H1 (cell line): ENCODE data around the gene COLEC11. TPM values are rescaled to one million over a fixed set of nuclear protein-coding genes. Genes with fewer than 3 reads are reported as not detected.

Experiments used
- CTCF ChIA-PET: fragments of 300-600 bp; sonication (Branson Sonifier 250); formaldehyde crosslinking; loops from one replicate; lab custom pipeline; 2021; ENCODE audit not compliant: partially characterized antibody; lab: Charles Lee
- POLR2A ChIA-PET: fragments of 300-600 bp; sonication (Branson Sonifier 250); formaldehyde crosslinking; loops from one replicate; lab custom pipeline; 2021; ENCODE audit warnings: inconsistent platforms; ENCODE audit not compliant: partially characterized antibody; lab: Charles Lee
- DNase-seq, 2 experiments: peaks; one replicate each; pipeline versions ENCODE4 v3.0.0 to v3.0.0-alpha.2; 2010 to 2022; ENCODE audit warnings: low spot score in 2 of 2, low read depth in 1 of 2, mixed read lengths in 1 of 2
- FAIRE-seq: peaks from 2 replicates; lab custom pipeline; 2011; peaks lifted over from hg19 to GRCh38; lab: Jason Lieb, UNC
- H2AFZ ChIP-seq: 2 replicates; pipeline ENCODE4 v1.8.1; 2012; ENCODE audit warnings: low read length, inconsistent platforms
- H2AK5ac ChIP-seq: 2 replicates; pipeline ENCODE4 v1.6.1; 2013; ENCODE audit warnings: low read depth, low read length
- H2BK120ac ChIP-seq: replicated peaks from 2 replicates; pipeline ENCODE3; 2013; ENCODE audit warnings: low read depth, low read length, inconsistent platforms
- H2BK12ac ChIP-seq: 2 replicates; pipeline ENCODE4 v1.6.1; 2013; ENCODE audit warnings: low read depth, low read length
- H2BK15ac ChIP-seq: 2 replicates; pipeline ENCODE4 v1.6.1; 2013; ENCODE audit warnings: low read length
- H2BK20ac ChIP-seq: 2 replicates; pipeline ENCODE4 v1.6.1; 2013; ENCODE audit warnings: low read length
- H2BK5ac ChIP-seq: 2 replicates; pipeline ENCODE4 v1.6.1; 2013; ENCODE audit warnings: low read depth, low read length
- H3K14ac ChIP-seq: 2 replicates; pipeline ENCODE4 v1.6.1; 2013; ENCODE audit warnings: inconsistent platforms; ENCODE audit not compliant: insufficient read length
- H3K18ac ChIP-seq: 2 replicates; pipeline ENCODE4 v1.6.1; 2013; ENCODE audit warnings: low read length; ENCODE audit errors: extremely low read depth
- H3K23ac ChIP-seq: 2 replicates; pipeline ENCODE4 v1.6.1; 2013; ENCODE audit warnings: inconsistent platforms; ENCODE audit not compliant: insufficient read length
- H3K23me2 ChIP-seq: 2 replicates; pipeline ENCODE4 v1.6.1; 2013; ENCODE audit warnings: low read depth, low read length
- H3K27ac ChIP-seq: 2 replicates; pipeline ENCODE4 v1.6.1; 2011; ENCODE audit warnings: low read depth, low read length, inconsistent platforms
- H3K27me3 ChIP-seq, 4 experiments: replicated peaks in 1 of 4; 1 replicate in 1 of 4; 2 replicates in 3 of 4; pipeline versions ENCODE4 v1.6.1 to v1.8.1; 2011 to 2013; ENCODE audit warnings: low read length in 3 of 4, mild to moderate bottlenecking in 3 of 4, inconsistent platforms in 2 of 4, mixed read lengths in 2 of 4, moderate library complexity in 1 of 4; ENCODE audit not compliant: control insufficient read depth in 3 of 4, insufficient read depth in 3 of 4; ENCODE audit errors: extremely low read depth in 1 of 4
- H3K36me3 ChIP-seq, 4 experiments: 2 replicates each; pipeline versions ENCODE4 v1.6.1 to v1.8.1; 2011 to 2013; ENCODE audit warnings: mild to moderate bottlenecking in 4 of 4, low read length in 3 of 4, moderate library complexity in 2 of 4, control low read depth in 1 of 4, inconsistent platforms in 1 of 4; ENCODE audit not compliant: insufficient read depth in 4 of 4, control insufficient read depth in 2 of 4
- H3K4ac ChIP-seq: replicated peaks from 2 replicates; pipeline ENCODE3; 2013; ENCODE audit warnings: low read length, low read depth, mixed read lengths, inconsistent platforms; ENCODE audit not compliant: insufficient read length
- H3K4me1 ChIP-seq, 4 experiments: replicated peaks in 1 of 4; 1 replicate in 1 of 4; 2 replicates in 3 of 4; pipeline versions ENCODE4 v1.6.1 to v1.8.1; 2011 to 2013; ENCODE audit warnings: low read length in 3 of 4, inconsistent platforms in 2 of 4, mixed read lengths in 1 of 4; ENCODE audit not compliant: insufficient read depth in 4 of 4, control insufficient read depth in 3 of 4
- H3K4me2 ChIP-seq, 2 experiments: 2 replicates each; pipeline versions ENCODE4 v1.6.1 to v1.8.1; 2011 to 2013; ENCODE audit warnings: low read depth in 2 of 2, low read length in 2 of 2, control low read depth in 1 of 2, inconsistent platforms in 1 of 2, mild to moderate bottlenecking in 1 of 2; ENCODE audit not compliant: insufficient read depth in 1 of 2
- H3K4me3 ChIP-seq, 4 experiments: fragments of 200-600, 300-600 bp in 1 of 4; sonication (generic), shearing (Covaris generic), sonication (Bioruptor Twin) in 1 of 4; 2 replicates each; pipeline versions ENCODE4 v1.5.1 to v1.8.1; 2011 to 2016; ENCODE audit warnings: low read length in 4 of 4, low read depth in 3 of 4, control low read depth in 2 of 4, inconsistent platforms in 2 of 4, mild to moderate bottlenecking in 2 of 4, mixed read lengths in 1 of 4, moderate library complexity in 1 of 4; ENCODE audit not compliant: insufficient read depth in 2 of 4; ENCODE audit errors: extremely low read depth in 1 of 4
- H3K56ac ChIP-seq: replicated peaks from 2 replicates; pipeline ENCODE3; 2013; ENCODE audit warnings: low read depth, mild to moderate bottlenecking, mixed read lengths, low read length, inconsistent platforms; ENCODE audit not compliant: insufficient read length
- H3K79me1 ChIP-seq: 2 replicates; pipeline ENCODE4 v1.6.1; 2013; ENCODE audit warnings: low read depth, low read length, control low read depth
- H3K79me2 ChIP-seq, 2 experiments: 2 replicates each; pipeline versions ENCODE4 v1.6.1 to v1.8.1; 2012 to 2013; ENCODE audit warnings: low read length in 2 of 2, mild to moderate bottlenecking in 2 of 2, inconsistent platforms in 1 of 2; ENCODE audit not compliant: insufficient read depth in 2 of 2, control insufficient read depth in 1 of 2
- H3K9ac ChIP-seq, 4 experiments: replicated peaks in 1 of 4; 1 replicate in 1 of 4; 2 replicates in 3 of 4; pipeline versions ENCODE4 v1.6.1 to v1.8.1; 2011 to 2013; ENCODE audit warnings: low read depth in 3 of 4, low read length in 3 of 4, control low read depth in 2 of 4, mild to moderate bottlenecking in 2 of 4, moderate library complexity in 2 of 4, inconsistent platforms in 1 of 4; ENCODE audit errors: extremely low read depth in 1 of 4
- H3K9me3 ChIP-seq, 2 experiments: 2 replicates each; pipeline versions ENCODE4 v1.6.1 to v1.8.1; 2012 to 2013; ENCODE audit warnings: mild to moderate bottlenecking in 2 of 2, moderate library complexity in 2 of 2, control low read depth in 1 of 2, inconsistent platforms in 1 of 2, low read depth in 1 of 2, low read length in 1 of 2, mixed read lengths in 1 of 2; ENCODE audit not compliant: insufficient read depth in 2 of 2
- H4K20me1 ChIP-seq, 2 experiments: replicated peaks in 1 of 2; 2 replicates each; pipeline versions ENCODE3 to v1.8.1; 2011 to 2013; ENCODE audit warnings: inconsistent platforms in 2 of 2, low read length in 2 of 2, mild to moderate bottlenecking in 1 of 2; ENCODE audit not compliant: insufficient read depth in 2 of 2, control insufficient read depth in 1 of 2
- H4K5ac ChIP-seq: 2 replicates; pipeline ENCODE4 v1.6.1; 2013; ENCODE audit warnings: low read length, low read depth, mixed read lengths, inconsistent platforms; ENCODE audit not compliant: insufficient read length
- H4K8ac ChIP-seq: 2 replicates; pipeline ENCODE4 v1.8.0; 2013; ENCODE audit warnings: mild to moderate bottlenecking, moderate library complexity, low read length, inconsistent platforms; ENCODE audit not compliant: insufficient read depth; ENCODE audit errors: extremely low read depth
- H4K91ac ChIP-seq: replicated peaks from 2 replicates; pipeline ENCODE3; 2013; ENCODE audit warnings: low read length, mixed read lengths, inconsistent platforms; ENCODE audit not compliant: insufficient read length
- BACH1 ChIP-seq: IDR thresholded peaks from 2 replicates; pipeline ENCODE4 v1.6.1; 2012; ENCODE audit warnings: low read length, improper control_type of control experiment
- BRCA1 ChIP-seq: IDR thresholded peaks from 2 replicates; pipeline ENCODE4 v1.6.1; 2012; ENCODE audit warnings: low read depth, low read length, improper control_type of control experiment
- CBX5 ChIP-seq: fragments of 300-800, 300-1000 bp; sonication (generic); IDR thresholded peaks from 2 replicates; pipeline ENCODE4 v1.7.1; 2016; ENCODE audit warnings: antibody characterized with exemption, low read length, low read depth
- MAFK ChIP-seq: IDR thresholded peaks from 2 replicates; pipeline ENCODE4 v1.6.1; 2012; ENCODE audit warnings: low read depth, mild to moderate bottlenecking, improper control_type of control experiment, low read length
- MAX ChIP-seq: IDR thresholded peaks from 2 replicates; pipeline ENCODE4 v1.6.1; 2012; ENCODE audit warnings: inconsistent platforms
- RNF2 ChIP-seq: fragments of 200-900, 300-1000 bp; sonication (generic); IDR thresholded peaks from 2 replicates; pipeline ENCODE4 v1.7.1; 2016; ENCODE audit warnings: borderline replicate concordance, low read depth, mild to moderate bottlenecking, antibody characterized with exemption, low read length; ENCODE audit not compliant: poor library complexity, severe bottlenecking; ENCODE audit errors: missing control alignments
- SAP30 ChIP-seq: fragments of 300-600 bp; sonication (generic); IDR thresholded peaks from 2 replicates; pipeline ENCODE4 v1.7.1; 2012; ENCODE audit warnings: low read length, moderate library complexity, mild to moderate bottlenecking, inconsistent platforms; ENCODE audit not compliant: insufficient read depth, insufficient replicate concordance
- SIN3A ChIP-seq, 2 experiments: IDR thresholded peaks in 1 of 2; conservative IDR thresholded peaks in 1 of 2; 2 replicates each; pipeline ENCODE4 v1.6.1; 2011 to 2012; ENCODE audit warnings: low read length in 2 of 2, improper control_type of control experiment in 1 of 2, low read depth in 1 of 2, mild to moderate bottlenecking in 1 of 2
- SIRT6 ChIP-seq: IDR thresholded peaks from one replicate; pipeline ENCODE4 v1.7.1; 2012; ENCODE audit warnings: low read length, inconsistent platforms
- SRF ChIP-seq: IDR thresholded peaks from 2 replicates; pipeline ENCODE4 v1.6.1; 2011; ENCODE audit warnings: mild to moderate bottlenecking, low read depth, low read length, moderate library complexity
- TAF1 ChIP-seq: IDR thresholded peaks from 2 replicates; pipeline ENCODE4 v1.6.1; 2011; ENCODE audit warnings: mild to moderate bottlenecking, low read depth, low read length
- TBP ChIP-seq: IDR thresholded peaks from 2 replicates; pipeline ENCODE4 v1.6.1; 2011; ENCODE audit warnings: low read depth, low read length, improper control_type of control experiment
- TEAD4 ChIP-seq: IDR thresholded peaks from 2 replicates; pipeline ENCODE4 v1.6.1; 2012; ENCODE audit warnings: low read depth, low read length, inconsistent platforms, mixed read lengths
- WGBS, 2 experiments: shearing (Covaris generic) in 1 of 2; methylation state at CpG; one replicate each; pipeline versions ENCODE4 v1.1.6 to v1.1.7; 2013 to 2015; ENCODE audit warnings: low lambda C conversion rate in 2 of 2, mixed read lengths in 2 of 2, inconsistent platforms in 1 of 2, low coverage in 1 of 2, missing lambda C conversion rate in 1 of 2; ENCODE audit not compliant: insufficient replicate concordance in 2 of 2, insufficient coverage in 1 of 2, insufficient read length in 1 of 2; ENCODE audit errors: extremely low coverage in 1 of 2, missing lambda C conversion rate in 1 of 2; 5-methylcytosine and 5-hydroxymethylcytosine counted together
- polyA plus RNA-seq, 7 experiments: library from polyadenylated mRNA; depleted of rRNA in 3 of 7; stranded (reverse) in 5 of 7; unstranded in 2 of 7; fragments of >200 nt in 5 of 7; fragments of 200-250 nt in 2 of 7; gene quantifications; 1 replicate in 5 of 7; 2 replicates in 1 of 7; 4 replicates in 1 of 7; pipeline versions ENCODE4 v1.2.1 to v1.2.3, GENCODE V29; 2011 to 2013; ENCODE audit warnings: missing spikeins in 2 of 7, mixed read lengths in 2 of 7
- total RNA-seq: library from RNA; stranded (reverse); fragmentation: NEBNext Ultra II Directional; extraction: Animal tissue kit (Norgen Biotek cat#: 25700); gene quantifications from 2 replicates; pipeline ENCODE4 v1.2.1, GENCODE V29; 2021

Gene COLEC11
- total and polyA plus RNA-seq, 2 of the 8 experiments (the other 6 are each of a cell fraction or from before 2014, with no cell fraction given): 0.47 to 0.80 TPM

- H3K27me3 ChIP-seq: no peaks in the 10 kb centered on the region
- peaks cover 20 to 22% of the 10 kb centered on the region in 2 experiments for H4K20me1 ChIP-seq
- H2BK120ac ChIP-seq: no peak overlapping the region
- no peak overlapping the region for H3K4me2 ChIP-seq
- 91% methylated on average over 11 of the region's 11 CpGs; no CpG with 5 or more reads in 1 of the 2 experiments for WGBS, 2 experiments
- peaks cover 15 to 33% (median 26%) of the 10 kb centered on the region in 4 experiments for H3K36me3 ChIP-seq
- FAIRE-seq (no peak), DNase-seq (no peak)
- no peak overlapping the region for H2BK15ac ChIP-seq
- no peak overlapping the region for H3K14ac ChIP-seq
- no peaks in the 10 kb centered on the region for H3K9me3 ChIP-seq
- POLR2A ChIA-PET: interaction anchor here (0.7 to 17.0 kb wide), 11 partner anchors 9 to 85 kb away, joined by 3 to 373 read pairs (median 5); partner anchors contain the start of genes ADI1, COLEC11 and RNASEH1
- H3K27ac ChIP-seq: no peak overlapping the region
- no peak overlapping the region for H2BK12ac ChIP-seq
- no peak overlapping the region for H3K56ac ChIP-seq
- H3K4me3 ChIP-seq: peak overlapping the region in 1 of 4 experiments; percentile 100; a peak in 2 of 8 replicates
- TF ChIP-seq SIRT6 (no peak), MAX (no peak), TBP (no peak), TAF1 (no peak), RNF2 (no peak), SAP30 (no peak), SRF (no peak), BRCA1 (no peak), CBX5 (no peak), MAFK (no peak), TEAD4 (no peak), SIN3A (conservative IDR thresholded peaks at IDR 0.05 in 1 of 2, IDR thresholded peaks at IDR 0.05 in 1 of 2; ENCODE audit: low read depth in 1 of 2, low read length in 2 of 2) (no peak), BACH1 (no peak)
- peaks cover 4% of the 10 kb centered on the region for H3K23me2 ChIP-seq
- no peak overlapping the region for H4K5ac ChIP-seq
- peaks cover 7 to 40% of the 10 kb centered on the region in 2 experiments for H3K79me2 ChIP-seq
- no peaks in the 10 kb centered on the region for H3K79me1 ChIP-seq
- no peak overlapping the region for H2BK5ac ChIP-seq
- peaks cover 0 to 4% (median 2%) of the 10 kb centered on the region in 4 experiments; a peak in 2 of 7 replicates for H3K4me1 ChIP-seq
- H4K8ac ChIP-seq: no peak overlapping the region
- CTCF ChIA-PET: interaction anchor here (0.8 to 1.6 kb wide), 6 partner anchors 9 to 72 kb away, joined by 3 to 4 read pairs (median 3); partner anchors contain the start of gene RNASEH1
- no peak overlapping the region for H4K91ac ChIP-seq
- no peak overlapping the region for H2AK5ac ChIP-seq
- no peak overlapping the region for H2AFZ ChIP-seq
- no peak overlapping the region for H2BK20ac ChIP-seq
- no peak overlapping the region for H3K9ac ChIP-seq
- H3K18ac ChIP-seq: no peak overlapping the region
- no peak overlapping the region for H3K4ac ChIP-seq
- H3K23ac ChIP-seq: no peak overlapping the region
Measured at GRCh38 chr2:3574155-3574554, 20.8 kb upstream of the COLEC11 start.
